Activated CD4-positive, alpha-beta T cell treated with anti-CD3 and anti-CD28 coated beads for 24 hours (primary cell): ENCODE measurements around the gene ALDH7A1.

Source experiments
- DNase-seq, 2 donors: peaks; one replicate each; pipeline ENCODE4 v3.0.0-alpha.2; 2020; ENCODE audit warnings: low read depth in 2 of 2

ALDH7A1 gene

GRCh38 chr5:126509339-126509738, 85.7 kb downstream of the ALDH7A1 start:
- no peak for DNase-seq

DNA sequence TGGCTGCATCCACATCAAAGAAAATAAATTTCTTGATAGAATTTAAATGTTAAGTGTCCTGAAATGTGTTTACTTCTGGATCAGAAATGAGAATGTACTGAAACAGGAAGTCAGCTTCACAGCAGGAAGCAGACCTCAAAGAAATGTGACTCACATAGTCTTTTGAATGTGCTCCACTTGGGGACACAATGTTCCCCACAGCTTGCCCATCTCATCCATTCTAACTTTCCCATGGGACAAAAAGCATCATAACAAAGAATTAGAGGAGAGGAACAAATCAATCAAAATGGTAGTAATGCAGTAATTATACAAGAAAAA, 86.1 kb downstream of the ALDH7A1 start:
- DNase-seq: no peak

- no peak for DNase-seq
Observed at GRCh38 chr5:126508251-126508961, 86.6 kb downstream of the ALDH7A1 start.

GRCh38 chr5:126506079-126506478, 88.9 kb downstream of the ALDH7A1 start:
- no peak for DNase-seq

GRCh38 chr5:126503602-126504104, 91.4 kb downstream of the ALDH7A1 start:
- no peak for DNase-seq

DNA sequence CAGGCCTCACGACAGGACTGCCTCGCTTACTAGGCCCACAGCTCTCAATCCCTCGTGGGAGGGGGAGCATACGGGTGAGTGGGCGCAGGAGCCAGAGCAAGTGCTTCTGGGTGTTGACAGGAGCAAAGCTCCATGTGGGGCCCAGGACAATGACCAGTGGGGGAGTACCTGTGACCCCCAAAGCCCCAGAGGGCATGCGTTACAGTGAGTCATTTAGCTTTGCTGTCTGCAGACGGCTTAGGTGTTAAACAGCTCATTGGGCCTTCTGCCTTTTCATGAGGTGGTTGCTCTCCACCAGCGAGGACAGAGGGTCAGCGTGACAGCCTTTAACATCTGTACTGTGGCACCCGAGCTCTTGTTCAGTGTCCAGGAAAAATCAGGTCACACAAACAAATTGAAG, 93.6 kb downstream of the ALDH7A1 start:
- no peak for DNase-seq

- DNase-seq: peak in 1 of 2 donors; percentile 15
Observed at GRCh38 chr5:126499853-126500342, 95.1 kb downstream of the ALDH7A1 start.

- DNase-seq: no peak
Observed at GRCh38 chr5:126499278-126499677, 95.7 kb downstream of the ALDH7A1 start.

- no peak for DNase-seq
Observed at GRCh38 chr5:126497506-126497905, 97.5 kb downstream of the ALDH7A1 start.

- no peak for DNase-seq
Observed at GRCh38 chr5:126494393-126494792, 100.6 kb downstream of the ALDH7A1 start.

- peak in 1 of 2 donors; percentile 0 for DNase-seq
Observed at GRCh38 chr5:126492939-126493338, 102.1 kb downstream of the ALDH7A1 start.

- no peak for DNase-seq
Observed at GRCh38 chr5:126490167-126490940, 104.7 kb downstream of the ALDH7A1 start.

DNA sequence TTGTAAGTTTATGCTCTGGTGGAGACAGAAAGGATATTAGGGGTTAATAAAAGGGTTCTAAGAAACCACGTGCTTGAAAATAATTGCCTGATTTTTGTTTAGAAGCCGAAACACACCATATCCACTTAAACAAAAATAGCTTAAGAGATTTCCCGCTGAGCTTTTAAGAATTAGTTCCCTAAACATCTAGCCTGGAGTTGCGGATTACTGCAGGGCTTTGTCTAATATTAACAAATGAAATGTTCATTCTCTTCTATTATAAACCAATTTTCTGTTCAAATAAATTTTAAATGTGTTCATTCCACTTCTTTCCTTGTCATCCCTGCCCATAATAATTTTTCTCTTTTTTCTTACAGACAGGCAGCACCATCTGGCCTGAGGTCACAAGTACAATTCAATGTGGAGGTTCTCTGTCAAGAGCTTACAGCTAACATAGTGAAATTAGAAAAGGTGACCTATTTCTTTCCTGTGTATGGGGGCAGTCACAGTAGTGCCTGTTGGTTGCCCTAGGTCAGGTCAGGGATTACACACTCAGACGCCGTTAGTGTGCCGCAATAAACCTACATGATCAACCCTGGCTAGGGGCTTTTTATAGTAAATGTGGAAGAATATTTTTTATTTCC, 106.5 kb downstream of the ALDH7A1 start:
- DNase-seq: no peak

- no peak for DNase-seq
Observed at GRCh38 chr5:126487596-126487995, 107.4 kb downstream of the ALDH7A1 start.

GRCh38 chr5:126486332-126486731, 108.7 kb downstream of the ALDH7A1 start:
- DNase-seq: no peak

- DNase-seq: no peak
Observed at GRCh38 chr5:126484253-126484652, 110.8 kb downstream of the ALDH7A1 start.

GRCh38 chr5:126483156-126483555, 111.9 kb downstream of the ALDH7A1 start:
- no peak for DNase-seq

- no peak for DNase-seq
Observed at GRCh38 chr5:126482591-126482990, 112.4 kb downstream of the ALDH7A1 start.

GRCh38 chr5:126481243-126481642, 113.8 kb downstream of the ALDH7A1 start:
- no peak for DNase-seq
